GM19035 (cell line): ENCODE data around the gene ITPKB.
A peak's percentile ranks its signal among the peaks of the same experiment; 100 is the strongest.

Source experiments
- ATAC-seq: cut with Tn5 transposase; IDR thresholded peaks from one replicate; pipeline ENCODE4 v1.9.1; 2021; ENCODE audit not compliant: unreplicated experiment

Gene ITPKB

DNA sequence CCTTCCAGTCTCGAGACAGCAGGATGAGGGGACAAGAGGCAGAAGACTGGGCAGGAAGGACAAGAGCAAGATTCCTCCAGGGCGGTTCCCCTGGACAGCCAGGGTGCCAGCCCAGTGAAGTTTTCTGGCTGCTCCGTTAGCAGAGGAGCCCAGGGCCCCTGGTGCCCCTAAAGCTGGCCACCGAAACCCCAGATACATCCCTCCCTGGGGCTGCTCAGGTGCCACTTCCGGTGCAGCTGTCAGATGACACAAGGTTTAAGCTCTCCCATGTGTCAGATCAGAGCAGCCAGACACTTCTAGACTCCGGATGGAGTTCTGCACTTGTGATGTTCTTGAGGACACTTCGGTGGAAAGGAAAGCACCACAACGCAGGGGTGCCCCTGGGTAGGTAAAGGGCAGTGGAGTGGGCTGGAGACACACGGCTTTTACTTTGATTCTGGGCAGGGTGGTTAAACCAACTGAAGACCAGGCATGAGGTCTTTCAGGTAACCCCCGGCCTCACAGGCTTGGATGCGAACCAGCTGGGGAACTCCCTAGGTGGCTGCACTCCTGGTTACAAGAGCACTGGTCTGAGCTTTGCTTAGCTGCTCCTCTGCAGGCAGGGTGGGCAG is 85.7 kb downstream of the ITPKB start:
- ATAC-seq, result peak; percentile 71

DNA sequence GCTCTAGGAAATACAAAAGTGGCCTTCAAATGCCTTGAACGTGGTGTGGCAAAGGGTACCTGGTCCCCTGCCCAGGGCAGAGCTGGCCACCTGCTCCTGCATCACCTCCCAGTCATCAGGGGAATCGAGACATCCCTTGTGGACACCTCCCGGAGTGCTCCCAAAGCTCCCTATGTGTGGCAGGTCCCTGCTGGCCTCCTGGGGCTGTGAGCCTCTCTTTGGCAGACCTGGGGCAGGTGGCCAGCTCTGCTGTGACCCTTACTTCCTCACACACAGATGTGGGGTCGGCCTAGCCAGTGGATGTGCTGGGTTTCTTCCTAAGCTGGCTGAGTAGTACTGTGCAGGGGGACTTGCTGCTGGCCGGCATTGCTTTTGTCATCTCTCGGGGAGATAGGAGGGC is 86.5 kb downstream of the ITPKB start:
- no peak for ATAC-seq

DNA sequence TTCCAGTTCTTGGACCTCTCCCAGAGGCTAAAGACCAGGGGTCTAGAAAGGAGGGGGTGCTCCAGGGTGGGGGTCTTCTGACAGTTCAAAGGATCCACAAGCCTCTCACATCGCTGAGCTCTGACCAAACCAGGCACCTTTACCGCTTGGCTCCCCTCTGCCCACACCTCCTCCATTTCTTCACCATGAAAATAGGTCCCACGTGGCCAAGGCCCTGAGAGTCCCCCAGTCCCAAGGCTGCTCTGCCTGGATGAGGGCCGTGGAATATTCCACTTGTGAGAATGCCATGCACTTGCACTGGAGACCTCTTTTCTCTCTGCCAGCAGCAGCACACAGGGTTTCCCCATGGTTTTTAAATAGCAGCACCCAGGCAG is 87.4 kb downstream of the ITPKB start:
- no peak for ATAC-seq

DNA sequence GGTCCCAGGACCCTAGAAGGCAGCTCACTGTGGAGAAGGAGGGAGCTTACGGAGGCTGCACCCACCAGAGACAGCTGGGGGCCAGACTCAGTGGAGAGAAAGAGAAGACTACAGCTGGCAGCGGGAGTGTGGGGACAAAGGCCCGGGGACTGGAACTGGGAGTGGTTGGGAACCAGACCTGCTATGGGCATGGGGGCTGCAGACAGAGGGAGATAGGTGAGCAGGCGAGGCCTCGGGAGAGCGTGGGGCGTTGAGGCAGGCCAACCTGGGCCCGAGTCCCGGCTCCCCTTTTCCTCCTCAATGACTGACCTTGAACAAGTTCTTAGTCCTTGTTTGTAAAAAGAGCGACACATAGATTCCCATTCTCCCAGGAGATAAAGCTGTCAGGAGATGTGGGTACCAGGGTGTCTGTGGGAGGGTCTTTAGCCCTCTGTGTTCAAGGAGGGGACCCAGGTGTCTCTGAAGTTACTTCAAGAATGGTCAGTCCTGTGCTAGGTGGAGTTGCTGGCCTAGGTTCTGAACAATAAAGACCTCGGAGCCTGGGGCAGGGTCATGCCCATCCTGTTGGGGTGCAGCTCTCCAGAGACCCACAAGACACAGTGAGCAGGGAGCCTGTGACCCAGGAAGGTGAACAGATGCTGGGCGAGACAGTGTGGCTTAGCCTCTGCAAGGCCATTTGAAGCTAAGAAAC is 87.9 kb downstream of the ITPKB start:
- ATAC-seq, result no peak

GRCh38 chr1:226650236-226650841 is 88.7 kb downstream of the ITPKB start:
- no peak for ATAC-seq

GRCh38 chr1:226649780-226650179 is 89.3 kb downstream of the ITPKB start:
- no peak for ATAC-seq

DNA sequence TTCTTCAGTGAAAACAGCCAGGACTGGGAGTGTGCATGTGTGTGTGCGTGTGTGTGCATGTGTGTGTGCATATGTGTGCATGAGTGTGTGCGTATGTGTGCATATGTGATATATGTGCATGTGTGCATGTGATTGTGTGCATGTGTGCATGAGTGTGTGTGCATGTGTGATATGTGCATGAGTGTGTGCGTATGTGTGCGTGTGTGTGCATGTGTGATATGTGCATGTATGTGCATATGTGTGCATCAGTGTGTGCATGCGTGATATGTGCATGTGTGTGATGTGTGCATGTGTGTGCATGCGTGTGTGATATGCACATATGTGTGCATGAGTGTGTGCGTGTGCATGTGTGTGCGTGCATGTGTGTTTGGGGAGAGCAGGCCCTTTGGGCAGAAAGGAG is 89.8 kb downstream of the ITPKB start:
- ATAC-seq, result no peak

GRCh38 chr1:226648421-226648820 is 90.7 kb downstream of the ITPKB start:
- no peak for ATAC-seq

DNA sequence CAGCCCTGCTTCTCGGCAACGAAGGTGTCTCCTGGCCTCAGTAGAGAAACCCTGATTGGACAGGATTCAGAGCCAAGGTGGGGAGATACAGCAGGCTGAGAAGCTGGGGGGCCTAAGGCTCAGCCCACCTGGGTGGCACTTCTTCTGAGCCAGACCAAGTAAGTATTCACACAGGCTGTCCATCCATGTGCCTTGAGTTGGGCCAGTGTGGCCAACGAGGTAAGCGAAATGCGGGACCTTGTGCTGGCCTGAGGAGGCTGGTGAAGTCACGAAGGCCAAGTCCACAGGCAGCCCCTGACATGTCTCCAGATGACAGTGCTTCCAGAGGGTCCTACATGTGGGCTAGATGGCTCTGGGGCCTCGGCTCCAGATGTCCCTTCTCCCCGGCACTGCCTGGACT is 91.4 kb downstream of the ITPKB start:
- ATAC-seq, result no peak

DNA sequence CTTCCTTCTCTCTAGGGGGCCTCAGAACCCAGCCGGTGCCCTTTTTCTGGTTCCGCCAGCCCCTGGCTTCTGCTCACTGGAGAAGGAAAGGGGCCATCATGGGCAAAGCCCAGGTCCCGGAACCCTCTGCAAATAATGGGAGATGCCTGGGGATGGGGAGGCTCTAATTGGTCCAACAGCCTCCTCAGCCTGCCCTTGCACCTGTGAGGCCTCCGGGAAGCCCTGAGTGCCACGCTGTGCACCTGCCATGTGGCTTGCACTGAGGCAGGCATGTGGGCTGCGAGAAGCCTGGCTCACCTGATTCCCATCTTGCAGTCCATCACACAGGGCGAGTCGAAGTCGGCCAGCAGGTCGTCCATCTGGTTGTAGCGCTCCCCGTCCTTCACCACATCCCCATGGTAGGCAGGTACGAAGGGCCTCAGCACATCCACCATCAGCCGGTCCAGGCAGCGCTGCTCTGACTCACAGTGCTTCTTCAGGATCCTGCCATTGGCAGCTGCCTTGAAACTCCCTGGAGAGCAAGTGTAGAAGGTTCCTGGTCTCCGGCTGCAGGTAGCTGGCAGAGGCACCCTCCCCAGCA is 92.1 kb downstream of the ITPKB start:
- no peak for ATAC-seq

DNA sequence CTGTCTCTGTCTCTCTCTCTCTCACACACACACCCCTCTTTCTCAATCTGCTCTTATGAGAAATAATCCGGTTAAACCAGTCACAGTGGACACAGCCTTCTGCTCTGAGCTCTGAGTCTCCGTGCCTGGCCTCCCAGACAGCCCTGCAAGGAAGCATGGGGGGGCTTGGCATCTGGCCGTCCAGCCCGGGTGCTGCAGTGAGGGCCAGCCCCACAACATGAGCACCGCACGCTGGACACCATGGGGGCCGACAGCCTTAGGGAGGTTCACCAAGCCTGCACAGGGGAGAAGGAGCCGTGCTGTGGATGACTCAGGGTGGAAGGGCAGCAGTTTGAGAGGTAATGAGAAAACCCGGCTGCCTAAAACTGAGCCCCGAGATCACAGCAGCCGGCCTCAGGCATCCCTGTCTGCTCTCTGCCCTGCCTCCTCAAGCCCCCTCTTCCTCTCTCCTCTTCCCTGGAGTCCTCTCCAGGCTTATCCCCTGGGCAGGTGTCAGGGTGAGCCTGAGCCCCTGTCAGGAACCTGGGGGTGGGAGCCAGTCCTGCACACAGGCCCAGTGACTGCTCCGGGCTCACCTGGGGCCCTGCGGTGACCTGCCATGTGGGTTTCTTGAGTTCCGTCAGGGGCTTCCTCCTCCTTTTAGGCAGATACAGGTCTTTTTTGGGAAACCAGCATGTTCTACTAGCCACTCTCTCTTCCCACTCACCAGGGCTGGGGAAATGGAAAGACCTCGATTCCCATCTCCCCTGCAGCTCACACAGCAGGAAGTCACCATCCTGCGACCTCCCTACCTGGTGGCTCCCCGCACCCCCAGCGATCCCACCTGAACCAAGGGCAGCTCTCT is 92.8 kb downstream of the ITPKB start:
- ATAC-seq, result no peak

DNA sequence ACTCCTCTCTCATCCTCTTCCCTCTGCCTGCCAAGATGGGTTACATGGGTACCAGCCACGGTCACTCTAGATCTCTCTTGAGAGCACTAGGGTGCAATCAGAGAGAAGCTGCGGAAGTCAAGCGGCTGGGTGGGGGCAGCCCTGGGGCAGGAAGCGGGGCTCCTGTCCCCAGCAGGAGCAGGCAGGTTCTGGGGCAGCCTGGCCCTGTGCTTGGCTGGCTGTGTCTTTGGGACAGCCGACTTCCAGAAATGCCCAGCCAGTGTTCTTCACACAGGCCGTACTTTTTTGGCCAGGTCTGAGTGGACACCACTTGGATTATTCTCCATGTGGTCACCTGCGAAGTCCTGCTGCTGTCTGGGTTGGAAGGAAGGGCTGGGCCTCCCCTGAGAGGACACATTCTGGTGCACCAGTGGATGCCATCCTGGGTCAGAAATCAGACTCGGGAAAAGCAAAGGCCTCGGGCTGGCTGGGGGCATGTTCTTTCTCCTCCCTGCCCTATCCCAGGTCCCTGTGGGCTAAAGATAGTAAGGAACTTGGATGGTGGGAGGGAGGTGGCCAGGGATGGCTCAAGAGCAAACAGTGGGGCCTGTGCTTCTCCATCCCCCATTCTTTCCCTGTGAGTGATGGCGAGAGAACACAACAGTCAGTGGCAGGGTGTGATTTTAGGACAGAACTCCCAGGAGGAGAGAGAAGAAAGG is 93.7 kb downstream of the ITPKB start:
- ATAC-seq, result no peak

- no peak for ATAC-seq
Observed at GRCh38 chr1:226644541-226645176, 94.4 kb downstream of the ITPKB start.

GRCh38 chr1:226643611-226644540 is 95.2 kb downstream of the ITPKB start:
- ATAC-seq, result peak; percentile 41

- ATAC-seq, result peak; percentile 73
Observed at GRCh38 chr1:226643177-226643576, 95.9 kb downstream of the ITPKB start.

- no peak for ATAC-seq
Observed at GRCh38 chr1:226642421-226642820, 96.7 kb downstream of the ITPKB start.

DNA sequence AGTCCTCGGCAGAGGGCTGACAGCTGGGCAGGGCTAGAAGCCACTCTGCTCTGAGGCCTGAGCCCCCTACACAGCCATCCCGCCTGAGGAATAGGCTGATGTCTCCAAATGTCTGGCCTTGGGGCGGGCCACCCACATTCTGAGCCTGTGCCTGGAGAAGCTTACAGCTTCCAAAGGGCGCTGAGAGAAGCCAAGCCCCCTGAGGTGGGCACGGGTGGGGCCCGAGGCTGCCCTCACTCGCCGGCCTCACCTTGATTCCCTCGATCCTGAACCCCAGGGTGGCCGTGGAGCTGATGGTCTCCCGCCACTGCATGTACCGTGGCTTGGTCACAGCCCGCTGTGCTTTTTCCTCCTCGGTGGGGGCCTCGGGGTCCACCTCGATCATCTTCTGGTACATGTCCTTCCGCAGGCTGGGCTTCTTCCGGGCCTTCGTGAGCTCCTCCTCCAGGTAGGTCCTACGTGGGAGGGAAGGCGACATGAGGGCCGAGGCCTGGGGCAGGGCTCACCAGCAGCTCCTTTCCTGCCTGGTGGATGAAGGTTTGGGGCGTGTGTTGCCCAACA is 97.3 kb downstream of the ITPKB start:
- ATAC-seq, result no peak

DNA sequence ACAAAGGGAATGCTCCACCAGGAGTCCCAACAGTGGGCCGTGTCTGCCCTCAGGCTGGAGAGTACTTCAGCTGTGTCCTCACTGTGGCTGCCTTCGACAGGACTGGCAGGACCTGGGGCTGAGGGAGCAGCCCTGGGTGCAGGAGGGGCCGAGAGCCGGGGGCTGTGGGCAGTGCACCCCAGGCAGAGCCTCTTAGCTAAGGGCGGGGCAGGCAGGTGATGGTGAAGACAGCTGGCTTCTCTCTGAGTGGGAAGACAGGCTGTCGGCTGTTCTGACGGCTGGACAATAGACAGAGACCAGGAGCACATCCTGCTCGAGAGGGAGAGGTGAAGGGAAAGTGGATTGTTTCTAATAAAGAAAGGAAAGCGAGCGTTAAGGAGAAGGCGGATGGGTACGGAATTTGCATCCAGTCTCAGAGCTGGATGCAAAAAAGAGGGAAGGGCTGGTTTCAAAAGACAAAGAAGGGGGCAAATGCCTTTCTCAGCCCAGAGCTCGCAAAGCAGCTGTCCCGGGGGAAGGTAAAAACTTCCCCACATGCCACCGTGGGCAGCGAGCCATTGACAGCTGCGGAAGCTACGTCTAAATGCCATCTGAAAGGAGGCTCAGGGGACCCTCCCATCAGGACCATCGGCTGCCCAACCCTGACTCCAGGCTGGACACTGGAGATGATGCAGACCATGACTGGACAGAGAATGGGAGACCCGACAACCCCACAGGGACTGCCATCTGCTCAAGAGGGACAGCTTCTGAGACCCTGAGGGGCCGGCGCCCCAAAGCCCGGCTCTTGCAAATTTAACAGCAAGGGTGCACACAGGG is 98.6 kb downstream of the ITPKB start:
- no peak for ATAC-seq
